OCI-LY3 (cell line): ENCODE data around the gene COMT.

Experiments
- H2AFZ ChIP-seq: fragments of 200-600, 300-600 bp; shearing (Covaris generic); 2 replicates; pipeline ENCODE4 v1.6.0; 2014; ENCODE audit warnings: antibody characterized with exemption, low read depth, low read length
- H3K27ac ChIP-seq: fragments of 200-600, 300-600 bp; sonication (generic); 2 replicates; pipeline ENCODE4 v1.5.1; 2014; ENCODE audit warnings: mild to moderate bottlenecking, low read length, moderate library complexity, mixed read lengths
- H3K27me3 ChIP-seq: fragments of 200-600, 300-600 bp; sonication (generic); 2 replicates; pipeline ENCODE4 v1.6.1; 2014; ENCODE audit warnings: low read depth, low read length, mixed read lengths
- H3K36me3 ChIP-seq: fragments of 200-600, 300-600 bp; sonication (generic); replicated peaks from 2 replicates; pipeline ENCODE3; 2014; ENCODE audit warnings: low read depth, low read length, mixed read lengths
- H3K4me1 ChIP-seq: fragments of 300-600, 200-600 bp; sonication (generic); 2 replicates; pipeline ENCODE4 v1.6.1; 2014; ENCODE audit warnings: low read length, mixed read lengths
- H3K4me2 ChIP-seq: fragments of 200-600, 300-600 bp; sonication (generic); 2 replicates; pipeline ENCODE4 v1.6.1; 2014; ENCODE audit warnings: low read length, mixed read lengths
- H3K4me3 ChIP-seq: fragments of 300-600, 200-600 bp; sonication (generic); 2 replicates; pipeline ENCODE4 v1.5.1; 2014; ENCODE audit warnings: antibody characterized with exemption, mild to moderate bottlenecking, low read length, moderate library complexity
- H3K79me2 ChIP-seq: fragments of 300-600, 200-600 bp; shearing (Covaris generic); 2 replicates; pipeline ENCODE4 v1.6.1; 2014; ENCODE audit warnings: mild to moderate bottlenecking, low read length, mixed read lengths
- H3K9ac ChIP-seq: fragments of 300-600, 200-600 bp; shearing (Covaris generic); 2 replicates; pipeline ENCODE4 v1.6.0; 2014; ENCODE audit warnings: mild to moderate bottlenecking, low read length, moderate library complexity
- H3K9me3 ChIP-seq: fragments of 200-600, 300-600 bp; shearing (Covaris generic); 2 replicates; pipeline ENCODE4 v1.6.1; 2014; ENCODE audit warnings: low read length, mixed read lengths; ENCODE audit not compliant: insufficient read depth
- H4K20me1 ChIP-seq: fragments of 200-600, 300-600 bp; sonication (generic); 2 replicates; pipeline ENCODE4 v1.6.1; 2016; ENCODE audit warnings: low read length, mixed read lengths; ENCODE audit not compliant: insufficient read depth
- EZH2phosphoT487 ChIP-seq: fragments of 200-600 bp; shearing (Covaris generic); IDR thresholded peaks from 2 replicates; pipeline ENCODE4 v1.6.1; 2018; ENCODE audit warnings: antibody characterized with exemption, mixed run types, low read depth
- TF ChIP-seq, protein P1 (sequence below): fragments of 200-600, 300-600 bp; sonication (generic); IDR thresholded peaks from 2 replicates; pipeline ENCODE4 v1.5.1; 2014; ENCODE audit warnings: antibody characterized with exemption, low read length, low read depth

The COMT gene

GRCh38 chr22:19976671-19977070 is 35.1 kb downstream of the COMT start:
- no peaks in the 10 kb centered on the region for H3K79me2 ChIP-seq
- H2AFZ ChIP-seq: no peak overlapping the region
- no peaks in the 10 kb centered on the region for H3K27me3 ChIP-seq
- no peak overlapping the region for H3K9ac ChIP-seq
- H3K4me1 ChIP-seq: peaks cover 3% of the 10 kb centered on the region; the same call in 1 of the 2 replicates
- H3K4me3 ChIP-seq: no peak overlapping the region
- no peak for TF ChIP-seq EZH2phosphoT487
- TF ChIP-seq, protein P1, sequence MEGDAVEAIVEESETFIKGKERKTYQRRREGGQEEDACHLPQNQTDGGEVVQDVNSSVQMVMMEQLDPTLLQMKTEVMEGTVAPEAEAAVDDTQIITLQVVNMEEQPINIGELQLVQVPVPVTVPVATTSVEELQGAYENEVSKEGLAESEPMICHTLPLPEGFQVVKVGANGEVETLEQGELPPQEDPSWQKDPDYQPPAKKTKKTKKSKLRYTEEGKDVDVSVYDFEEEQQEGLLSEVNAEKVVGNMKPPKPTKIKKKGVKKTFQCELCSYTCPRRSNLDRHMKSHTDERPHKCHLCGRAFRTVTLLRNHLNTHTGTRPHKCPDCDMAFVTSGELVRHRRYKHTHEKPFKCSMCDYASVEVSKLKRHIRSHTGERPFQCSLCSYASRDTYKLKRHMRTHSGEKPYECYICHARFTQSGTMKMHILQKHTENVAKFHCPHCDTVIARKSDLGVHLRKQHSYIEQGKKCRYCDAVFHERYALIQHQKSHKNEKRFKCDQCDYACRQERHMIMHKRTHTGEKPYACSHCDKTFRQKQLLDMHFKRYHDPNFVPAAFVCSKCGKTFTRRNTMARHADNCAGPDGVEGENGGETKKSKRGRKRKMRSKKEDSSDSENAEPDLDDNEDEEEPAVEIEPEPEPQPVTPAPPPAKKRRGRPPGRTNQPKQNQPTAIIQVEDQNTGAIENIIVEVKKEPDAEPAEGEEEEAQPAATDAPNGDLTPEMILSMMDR: no peak
- no peak overlapping the region for H3K4me2 ChIP-seq
- no peak overlapping the region for H3K27ac ChIP-seq
- no peaks in the 10 kb centered on the region for H3K9me3 ChIP-seq
- no peaks in the 10 kb centered on the region for H4K20me1 ChIP-seq
- H3K36me3 ChIP-seq: no peaks in the 10 kb centered on the region

- Histone ChIP-seq H3K9me3 (no peaks in the 10 kb centered on the region), H3K36me3 (no peaks in the 10 kb centered on the region), H3K79me2 (no peaks in the 10 kb centered on the region), H4K20me1 (no peaks in the 10 kb centered on the region), H3K4me1 (peaks cover 3% of the 10 kb centered on the region; the same call in 1 of the 2 replicates), H3K4me3 (no peak overlapping the region), H3K27me3 (no peaks in the 10 kb centered on the region), H3K4me2 (no peak overlapping the region), H3K27ac (no peak overlapping the region), H2AFZ (no peak overlapping the region), H3K9ac (no peak overlapping the region)
- TF ChIP-seq, protein P1: no peak
- no peak for TF ChIP-seq EZH2phosphoT487
Observed at GRCh38 chr22:19977296-19978243, 36.0 kb downstream of the COMT start.

DNA sequence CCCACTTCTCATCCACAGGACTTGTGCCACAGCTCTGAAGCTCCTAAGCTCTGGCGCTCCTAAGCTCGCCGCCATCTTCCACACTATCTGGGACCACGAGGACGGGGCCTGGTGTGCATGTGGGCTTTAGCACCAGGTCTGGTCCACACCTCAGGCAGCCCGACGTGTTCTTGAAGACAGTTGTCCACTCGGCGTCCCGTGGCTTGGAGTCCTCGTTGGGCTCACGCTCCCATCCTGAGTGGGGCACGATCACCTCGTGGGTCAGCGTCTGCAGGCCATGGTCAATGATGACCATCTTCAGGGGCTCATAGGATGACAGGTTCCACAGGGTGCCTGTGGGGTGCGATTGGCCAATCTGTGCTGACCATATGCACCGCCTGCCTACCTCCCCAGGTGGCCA is 37.2 kb downstream of the COMT start:
- H3K79me2 ChIP-seq: no peaks in the 10 kb centered on the region
- no peak overlapping the region for H3K27ac ChIP-seq
- no peaks in the 10 kb centered on the region for H4K20me1 ChIP-seq
- H3K9ac ChIP-seq: no peak overlapping the region
- H2AFZ ChIP-seq: no peak overlapping the region
- no peaks in the 10 kb centered on the region for H3K36me3 ChIP-seq
- no peaks in the 10 kb centered on the region for H3K9me3 ChIP-seq
- H3K4me2 ChIP-seq: no peak overlapping the region
- no peaks in the 10 kb centered on the region for H3K27me3 ChIP-seq
- peaks cover 3% of the 10 kb centered on the region; the same call in 1 of the 2 replicates for H3K4me1 ChIP-seq
- no peak for TF ChIP-seq EZH2phosphoT487
- TF ChIP-seq, protein P1: no peak
- no peak overlapping the region for H3K4me3 ChIP-seq

DNA sequence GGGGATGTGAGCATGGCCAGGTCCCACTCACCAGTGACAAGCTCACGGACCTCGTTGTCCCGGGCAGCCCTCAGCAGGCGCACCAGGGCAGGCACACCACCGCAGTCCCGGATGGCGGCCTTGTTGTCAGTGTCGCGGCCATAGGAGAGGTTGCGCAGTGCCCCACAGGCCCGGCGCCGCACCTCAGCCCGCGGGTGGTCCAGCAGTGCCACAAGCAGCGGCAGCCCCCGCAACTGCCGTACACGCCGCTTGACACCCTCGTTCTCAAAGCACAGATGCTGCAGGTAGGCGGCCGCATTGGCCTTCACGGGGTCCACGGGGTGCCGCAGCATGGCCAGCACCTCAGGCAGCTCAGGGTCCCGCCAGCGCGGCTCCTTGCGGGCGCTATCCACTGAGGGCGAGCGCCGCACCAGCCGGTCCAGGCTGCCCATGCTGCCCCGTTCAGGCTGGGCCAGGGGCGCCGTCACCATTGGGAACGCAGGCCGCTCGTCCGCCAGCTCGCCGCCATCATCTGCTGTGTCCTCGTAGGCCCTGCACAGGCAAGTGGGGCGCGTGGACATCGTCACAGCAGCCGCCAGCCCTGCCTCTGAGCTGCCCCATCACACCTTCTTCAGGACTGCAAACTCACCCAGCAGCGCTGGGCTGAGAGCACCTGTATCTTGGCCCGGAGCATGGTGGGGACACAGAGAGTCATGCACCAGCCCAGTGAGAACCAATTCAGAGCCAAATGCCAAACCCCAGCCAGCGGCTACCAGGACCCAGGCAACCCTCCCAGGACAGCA is 38.3 kb downstream of the COMT start:
- Histone ChIP-seq H2AFZ (no peak overlapping the region), H3K27ac (no peak overlapping the region), H3K36me3 (no peaks in the 10 kb centered on the region), H3K79me2 (no peaks in the 10 kb centered on the region), H3K4me3 (no peak overlapping the region), H3K27me3 (no peaks in the 10 kb centered on the region), H3K4me1 (peaks cover 6% of the 10 kb centered on the region; the same call in 1 of the 2 replicates), H3K9ac (no peak overlapping the region), H3K9me3 (no peaks in the 10 kb centered on the region), H3K4me2 (no peak overlapping the region), H4K20me1 (no peaks in the 10 kb centered on the region)
- no peak for TF ChIP-seq EZH2phosphoT487
- TF ChIP-seq, protein P1: no peak
